PC-3 (cell line): ENCODE measurements around the gene SH3BP5.

Experiments
- EZH2 ChIP-seq: fragments of 300-600 bp; sonication (generic); IDR thresholded peaks from one replicate; pipeline ENCODE4 v1.6.1; 2017; ENCODE audit warnings: antibody characterized with exemption, mild to moderate bottlenecking, low read length; ENCODE audit not compliant: unreplicated experiment
- EZH2phosphoT487 ChIP-seq: fragments of 300-600 bp; sonication (generic); IDR thresholded peaks from 2 replicates; pipeline ENCODE4 v1.6.1; 2018; ENCODE audit warnings: mild to moderate bottlenecking, antibody characterized with exemption, low read length, borderline replicate concordance
- TF ChIP-seq, protein P1 (sequence below): fragments of 300-600 bp; sonication (generic); conservative IDR thresholded peaks from 2 replicates; pipeline ENCODE4 v1.5.1; 2017; ENCODE audit warnings: antibody characterized with exemption, low read depth, mild to moderate bottlenecking, low read length

DNA sequence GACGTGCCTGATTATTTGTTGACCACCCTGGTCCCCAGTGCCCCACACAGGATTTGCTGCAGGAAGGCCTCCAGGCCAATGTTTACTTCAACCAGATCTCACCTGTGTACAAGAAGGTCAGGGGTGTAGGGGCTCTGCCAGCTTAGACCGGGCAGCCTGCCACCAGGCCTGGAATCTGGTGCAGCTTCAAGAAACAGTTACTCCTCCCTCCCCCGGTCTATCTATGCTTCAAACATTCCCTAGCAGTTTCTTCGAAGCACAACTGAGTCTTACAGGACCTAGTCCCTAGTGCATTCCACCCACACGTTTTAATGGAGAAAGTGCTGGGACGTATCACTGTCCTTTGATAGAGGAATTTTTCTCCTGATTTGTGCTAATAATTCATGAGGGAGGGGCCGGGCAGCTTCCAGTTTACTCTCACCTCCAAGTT is 8.0 kb downstream of the SH3BP5 start:
- TF ChIP-seq, protein P1, sequence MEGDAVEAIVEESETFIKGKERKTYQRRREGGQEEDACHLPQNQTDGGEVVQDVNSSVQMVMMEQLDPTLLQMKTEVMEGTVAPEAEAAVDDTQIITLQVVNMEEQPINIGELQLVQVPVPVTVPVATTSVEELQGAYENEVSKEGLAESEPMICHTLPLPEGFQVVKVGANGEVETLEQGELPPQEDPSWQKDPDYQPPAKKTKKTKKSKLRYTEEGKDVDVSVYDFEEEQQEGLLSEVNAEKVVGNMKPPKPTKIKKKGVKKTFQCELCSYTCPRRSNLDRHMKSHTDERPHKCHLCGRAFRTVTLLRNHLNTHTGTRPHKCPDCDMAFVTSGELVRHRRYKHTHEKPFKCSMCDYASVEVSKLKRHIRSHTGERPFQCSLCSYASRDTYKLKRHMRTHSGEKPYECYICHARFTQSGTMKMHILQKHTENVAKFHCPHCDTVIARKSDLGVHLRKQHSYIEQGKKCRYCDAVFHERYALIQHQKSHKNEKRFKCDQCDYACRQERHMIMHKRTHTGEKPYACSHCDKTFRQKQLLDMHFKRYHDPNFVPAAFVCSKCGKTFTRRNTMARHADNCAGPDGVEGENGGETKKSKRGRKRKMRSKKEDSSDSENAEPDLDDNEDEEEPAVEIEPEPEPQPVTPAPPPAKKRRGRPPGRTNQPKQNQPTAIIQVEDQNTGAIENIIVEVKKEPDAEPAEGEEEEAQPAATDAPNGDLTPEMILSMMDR: no peak
- TF ChIP-seq EZH2 (no peak), EZH2phosphoT487 (no peak)
